ENCODE measurements around the gene MCHR2.

The MCHR2 gene

DNA sequence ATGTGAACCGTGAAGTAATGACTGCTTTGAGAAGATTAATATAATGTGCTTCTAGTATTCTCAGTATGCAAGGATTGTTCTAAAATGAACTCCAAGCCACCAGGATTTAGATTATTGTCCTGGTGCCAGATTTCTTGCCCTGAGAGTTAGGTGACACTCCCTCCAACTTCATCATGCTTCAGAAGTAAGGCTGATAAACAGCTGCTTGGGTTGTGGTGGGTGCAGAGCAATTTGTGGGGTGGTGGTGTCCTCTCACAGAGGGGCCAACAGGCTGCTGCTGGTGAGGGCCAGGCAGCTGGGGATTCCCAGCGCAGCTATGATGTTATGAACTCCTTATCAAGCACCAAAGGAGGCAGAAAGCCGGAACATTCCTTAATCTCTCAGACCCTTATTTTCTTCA is 114.6 kb downstream of the MCHR2 start:
- no peak for DNase-seq (ENCODE audit: low read depth)
- TF ChIP-seq, protein P1, sequence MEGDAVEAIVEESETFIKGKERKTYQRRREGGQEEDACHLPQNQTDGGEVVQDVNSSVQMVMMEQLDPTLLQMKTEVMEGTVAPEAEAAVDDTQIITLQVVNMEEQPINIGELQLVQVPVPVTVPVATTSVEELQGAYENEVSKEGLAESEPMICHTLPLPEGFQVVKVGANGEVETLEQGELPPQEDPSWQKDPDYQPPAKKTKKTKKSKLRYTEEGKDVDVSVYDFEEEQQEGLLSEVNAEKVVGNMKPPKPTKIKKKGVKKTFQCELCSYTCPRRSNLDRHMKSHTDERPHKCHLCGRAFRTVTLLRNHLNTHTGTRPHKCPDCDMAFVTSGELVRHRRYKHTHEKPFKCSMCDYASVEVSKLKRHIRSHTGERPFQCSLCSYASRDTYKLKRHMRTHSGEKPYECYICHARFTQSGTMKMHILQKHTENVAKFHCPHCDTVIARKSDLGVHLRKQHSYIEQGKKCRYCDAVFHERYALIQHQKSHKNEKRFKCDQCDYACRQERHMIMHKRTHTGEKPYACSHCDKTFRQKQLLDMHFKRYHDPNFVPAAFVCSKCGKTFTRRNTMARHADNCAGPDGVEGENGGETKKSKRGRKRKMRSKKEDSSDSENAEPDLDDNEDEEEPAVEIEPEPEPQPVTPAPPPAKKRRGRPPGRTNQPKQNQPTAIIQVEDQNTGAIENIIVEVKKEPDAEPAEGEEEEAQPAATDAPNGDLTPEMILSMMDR (IDR thresholded peaks at IDR 0.05; ENCODE audit: insufficient read depth, low read depth, low read length, missing control alignments) = no peak
- no peak overlapping the region for H3K4me3 ChIP-seq (ENCODE audit: low read depth, low read length)

DNA sequence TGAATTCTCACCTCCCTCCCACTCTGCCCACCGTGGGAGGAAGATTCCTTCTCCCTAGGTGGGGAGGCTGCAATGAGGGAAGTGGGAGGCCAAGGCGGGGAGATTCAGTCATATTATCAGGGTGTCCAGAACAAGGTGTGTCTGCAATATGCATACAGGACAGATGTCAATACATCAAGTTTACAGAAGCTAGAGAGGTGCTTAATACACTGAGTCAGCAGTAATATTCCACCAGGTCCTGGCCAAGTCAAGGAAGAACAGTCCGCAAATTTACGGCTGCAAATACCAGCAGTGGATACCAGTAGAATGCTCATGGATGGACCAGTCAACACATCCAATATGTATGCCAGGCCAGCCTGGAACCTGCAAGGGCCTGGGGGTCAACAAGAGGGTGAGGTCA is 119.0 kb downstream of the MCHR2 start:
- no peak for DNase-seq (ENCODE audit: low read depth)
- TF ChIP-seq, protein P1 (IDR thresholded peaks at IDR 0.05; ENCODE audit: insufficient read depth, low read depth, low read length, missing control alignments) = no peak
- H3K4me3 ChIP-seq (ENCODE audit: low read depth, low read length) = no peak overlapping the region

DNA sequence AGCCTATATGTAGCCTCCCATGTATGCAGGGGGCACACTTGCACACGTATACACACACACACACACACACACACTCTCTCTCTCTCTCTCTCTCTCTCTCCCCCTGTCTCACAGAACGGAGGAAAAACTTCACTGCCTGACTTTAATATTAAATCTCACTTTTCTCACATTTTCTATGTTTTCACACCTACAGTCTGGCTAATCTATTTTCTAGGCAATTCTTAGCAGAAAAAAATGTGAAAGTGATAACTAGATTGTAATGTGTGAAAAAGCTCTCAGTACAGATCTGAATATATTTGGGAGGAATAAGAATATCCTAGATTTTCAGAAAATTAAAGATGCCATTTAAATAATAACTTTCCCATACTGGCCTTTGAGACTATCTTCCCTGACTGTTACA is 120.9 kb downstream of the MCHR2 start:
- H3K4me3 ChIP-seq (ENCODE audit: low read depth, low read length) = no peak overlapping the region
- no peak for DNase-seq (ENCODE audit: low read depth)
- TF ChIP-seq, protein P1 (IDR thresholded peaks at IDR 0.05; ENCODE audit: insufficient read depth, low read depth, low read length, missing control alignments) = no peak

DNA sequence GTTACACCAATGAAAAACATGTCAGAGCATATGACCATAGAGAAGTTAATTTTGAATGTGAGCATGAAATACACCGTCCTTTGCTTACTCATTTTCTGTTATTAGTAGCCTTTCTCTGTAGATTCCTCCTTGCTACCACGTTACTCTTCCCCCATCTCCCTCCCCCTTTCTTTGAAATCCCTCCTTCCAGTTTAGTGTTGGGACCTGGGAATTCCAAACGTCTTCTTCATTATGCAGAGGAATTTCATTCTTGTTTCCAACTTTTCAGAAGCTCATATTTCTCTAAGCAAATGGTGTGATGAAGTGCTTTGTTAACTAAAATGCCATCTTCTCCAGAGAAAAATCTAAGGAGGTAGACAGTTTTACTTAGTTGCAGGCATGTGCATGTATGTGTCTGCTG is 122.4 kb downstream of the MCHR2 start:
- no peak overlapping the region for H3K4me3 ChIP-seq (ENCODE audit: low read depth, low read length)
- TF ChIP-seq, protein P1 (IDR thresholded peaks at IDR 0.05; ENCODE audit: insufficient read depth, low read depth, low read length, missing control alignments) = no peak
- DNase-seq (ENCODE audit: low read depth) = no peak

All from GM12865 (cell line).